A549 treated with GW870086 at 1 μM for 4 hours (cell line): ENCODE results near the gene TMEM131. TPM values are rescaled to one million over a fixed set of nuclear protein-coding genes. Genes with fewer than 3 reads are reported as not detected.

Experiments used
- total RNA-seq: library from RNA; stranded (reverse); fragments of 200-300 nt; extraction: Qiagen RNA extraction; gene quantifications from 5 replicates; pipeline ENCODE4 v1.2.3, GENCODE V29; 2022; ENCODE audit warnings: low read depth

The TMEM131 gene, protein sequence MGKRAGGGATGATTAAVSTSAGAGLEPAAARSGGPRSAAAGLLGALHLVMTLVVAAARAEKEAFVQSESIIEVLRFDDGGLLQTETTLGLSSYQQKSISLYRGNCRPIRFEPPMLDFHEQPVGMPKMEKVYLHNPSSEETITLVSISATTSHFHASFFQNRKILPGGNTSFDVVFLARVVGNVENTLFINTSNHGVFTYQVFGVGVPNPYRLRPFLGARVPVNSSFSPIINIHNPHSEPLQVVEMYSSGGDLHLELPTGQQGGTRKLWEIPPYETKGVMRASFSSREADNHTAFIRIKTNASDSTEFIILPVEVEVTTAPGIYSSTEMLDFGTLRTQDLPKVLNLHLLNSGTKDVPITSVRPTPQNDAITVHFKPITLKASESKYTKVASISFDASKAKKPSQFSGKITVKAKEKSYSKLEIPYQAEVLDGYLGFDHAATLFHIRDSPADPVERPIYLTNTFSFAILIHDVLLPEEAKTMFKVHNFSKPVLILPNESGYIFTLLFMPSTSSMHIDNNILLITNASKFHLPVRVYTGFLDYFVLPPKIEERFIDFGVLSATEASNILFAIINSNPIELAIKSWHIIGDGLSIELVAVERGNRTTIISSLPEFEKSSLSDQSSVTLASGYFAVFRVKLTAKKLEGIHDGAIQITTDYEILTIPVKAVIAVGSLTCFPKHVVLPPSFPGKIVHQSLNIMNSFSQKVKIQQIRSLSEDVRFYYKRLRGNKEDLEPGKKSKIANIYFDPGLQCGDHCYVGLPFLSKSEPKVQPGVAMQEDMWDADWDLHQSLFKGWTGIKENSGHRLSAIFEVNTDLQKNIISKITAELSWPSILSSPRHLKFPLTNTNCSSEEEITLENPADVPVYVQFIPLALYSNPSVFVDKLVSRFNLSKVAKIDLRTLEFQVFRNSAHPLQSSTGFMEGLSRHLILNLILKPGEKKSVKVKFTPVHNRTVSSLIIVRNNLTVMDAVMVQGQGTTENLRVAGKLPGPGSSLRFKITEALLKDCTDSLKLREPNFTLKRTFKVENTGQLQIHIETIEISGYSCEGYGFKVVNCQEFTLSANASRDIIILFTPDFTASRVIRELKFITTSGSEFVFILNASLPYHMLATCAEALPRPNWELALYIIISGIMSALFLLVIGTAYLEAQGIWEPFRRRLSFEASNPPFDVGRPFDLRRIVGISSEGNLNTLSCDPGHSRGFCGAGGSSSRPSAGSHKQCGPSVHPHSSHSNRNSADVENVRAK (N-terminal part only)
- total RNA-seq, result 11.5 to 16.9 TPM (median 13.9 TPM) in 5 replicates

DNA sequence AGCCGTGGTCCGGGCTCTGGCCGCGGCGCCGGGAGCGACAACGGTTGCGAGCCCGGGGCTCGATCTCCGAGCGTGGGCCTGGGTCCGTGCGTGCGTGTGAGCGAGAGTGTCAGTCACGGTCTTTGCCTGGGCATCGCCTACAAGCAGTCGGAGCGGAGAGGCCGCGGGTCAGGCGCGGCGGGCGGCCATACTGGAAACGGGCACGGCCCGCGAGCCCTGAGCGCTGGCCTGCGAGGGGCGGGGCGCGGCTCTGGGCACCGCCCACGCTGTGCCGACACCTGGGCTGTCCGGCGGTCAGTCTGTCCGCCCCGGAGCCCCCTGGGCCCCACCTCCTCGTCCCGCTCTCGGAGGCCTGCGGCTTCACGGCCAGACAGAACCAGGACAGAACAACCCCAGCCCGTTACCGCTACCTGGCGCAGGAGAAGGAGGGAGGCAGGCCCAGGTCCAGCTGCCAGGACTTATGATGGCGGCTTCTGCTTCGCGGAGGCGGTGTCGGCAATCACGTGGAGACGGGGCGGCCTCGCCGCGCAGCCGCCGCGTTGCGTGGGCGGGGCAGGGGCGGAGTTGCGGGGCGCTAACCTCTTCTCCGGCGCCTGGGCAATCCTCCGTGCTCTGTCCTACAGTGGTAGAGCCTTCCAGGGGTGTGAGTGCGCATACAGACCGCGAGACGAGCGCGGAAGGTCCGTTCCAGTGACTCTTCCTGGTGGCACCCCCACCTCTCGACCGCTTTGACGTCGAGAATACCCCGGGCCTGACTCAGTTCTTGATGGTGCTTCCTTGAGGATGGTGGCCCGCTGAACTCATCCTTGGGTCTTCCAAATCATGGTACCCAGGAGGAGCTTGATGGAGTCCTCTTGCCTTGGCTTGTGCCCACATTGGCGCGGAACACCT, at the start of gene TMEM131:
Gene TMEM131, minus strand, starts transcription at position 215 of the 891 bp plus-strand sequence. CDS start 286 bp downstream, outside the sequence.

DNA sequence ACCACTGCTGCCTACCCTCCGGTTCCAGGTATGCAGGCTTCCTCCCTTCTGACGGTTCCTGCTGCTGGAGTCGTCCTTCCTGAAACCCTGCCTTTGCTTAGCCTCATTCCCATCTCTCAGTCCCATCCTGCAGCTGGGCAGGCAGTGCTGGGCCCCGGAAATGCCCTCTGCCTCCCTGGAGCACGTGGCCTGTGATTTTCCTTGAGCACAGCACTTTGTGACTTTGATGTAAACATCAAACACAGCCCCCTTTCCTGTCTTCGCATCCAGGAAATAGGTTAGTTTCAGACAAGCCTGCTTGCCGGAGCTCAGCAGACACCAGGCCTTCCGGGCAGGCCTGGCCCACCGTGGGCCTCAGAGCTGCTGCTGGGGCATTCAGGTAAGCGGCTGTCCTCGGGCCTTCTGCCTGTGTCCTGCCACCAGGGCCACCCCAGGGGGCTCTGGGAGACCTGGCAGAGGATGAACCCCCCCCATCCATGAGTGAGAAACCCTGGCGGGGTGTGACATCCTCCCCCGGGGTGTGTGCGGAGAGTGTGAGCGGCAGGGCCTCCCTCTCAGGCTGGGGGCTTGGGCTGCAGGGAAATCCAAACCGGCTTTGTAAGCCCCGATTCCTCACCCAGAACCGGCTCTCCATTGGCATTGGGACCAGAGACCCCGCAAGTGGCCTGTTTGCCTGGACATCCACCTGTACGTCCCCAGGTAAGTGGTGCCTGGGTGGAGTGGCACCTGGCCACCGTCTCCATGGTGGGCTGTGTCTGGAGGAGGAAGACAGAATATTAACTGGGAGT, 282.3 kb downstream of the TMEM131 start, which contains the start of gene ZAP70:
Gene ZAP70, plus strand, starts transcription at position 281 of the 788 bp plus-strand sequence. CDS start 10,461 bp downstream, outside the sequence.

Other genes with a start within 250 kb of the TMEM131 start
- 0.37 to 0.61 TPM in 2 of 5 replicates, not detected in the others for gene VWA3B, start 91.2 kb upstream of the TMEM131 start, total RNA-seq